Endodermal cell (in vitro differentiated cells): ENCODE data around the gene CSNK2A1. TPM values are rescaled to one million over a fixed set of nuclear protein-coding genes. Genes with fewer than 3 reads are reported as not detected.

Source experiments
- DNase-seq: peaks from one replicate; pipeline ENCODE4 v3.0.0-alpha.2; 2017
- H3K27ac ChIP-seq: 2 replicates; pipeline ENCODE4 v1.5.1; 2013; ENCODE audit warnings: mild to moderate bottlenecking, low read depth, low read length, moderate library complexity
- H3K27me3 ChIP-seq: 2 replicates; pipeline ENCODE4 v1.6.1; 2013; ENCODE audit warnings: mild to moderate bottlenecking, low read length, moderate library complexity; ENCODE audit not compliant: insufficient read depth, control insufficient read depth, poor library complexity, severe bottlenecking
- H3K36me3 ChIP-seq: 2 replicates; pipeline ENCODE4 v1.7.0; 2013; ENCODE audit warnings: mild to moderate bottlenecking, low read length, moderate library complexity; ENCODE audit not compliant: control insufficient read depth, insufficient read depth
- H3K4me1 ChIP-seq: one replicate; pipeline ENCODE4 v1.7.0; 2013; ENCODE audit warnings: low read length; ENCODE audit not compliant: control insufficient read depth, insufficient read depth
- H3K4me3 ChIP-seq: 2 replicates; pipeline ENCODE4 v1.5.1; 2013; ENCODE audit warnings: mild to moderate bottlenecking, low read length, moderate library complexity
- H3K9ac ChIP-seq: 2 replicates; pipeline ENCODE4 v1.6.1; 2013; ENCODE audit warnings: mild to moderate bottlenecking, low read length, moderate library complexity; ENCODE audit not compliant: poor library complexity, severe bottlenecking; ENCODE audit errors: extremely low read depth
- H3K9me3 ChIP-seq: 2 replicates; pipeline ENCODE4 v1.6.1; 2013; ENCODE audit warnings: mild to moderate bottlenecking, low read length, moderate library complexity; ENCODE audit not compliant: control insufficient read depth
- H3K27ac Mint-ChIP-seq: 2 replicates; pipeline ENCODE4 v1.8.0; 2020; ENCODE audit warnings: mixed read lengths
- H3K27me3 Mint-ChIP-seq: 2 replicates; pipeline ENCODE4 v1.8.0; 2021; ENCODE audit warnings: mild to moderate bottlenecking, mixed read lengths; ENCODE audit not compliant: insufficient read depth
- H3K36me3 Mint-ChIP-seq: 2 replicates; pipeline ENCODE4 v1.8.0; 2020; ENCODE audit warnings: low read depth, mixed read lengths
- H3K4me1 Mint-ChIP-seq: 2 replicates; pipeline ENCODE4 v1.8.0; 2020; ENCODE audit warnings: mixed read lengths
- H3K4me3 Mint-ChIP-seq: 2 replicates; pipeline ENCODE4 v1.8.0; 2020; ENCODE audit warnings: mild to moderate bottlenecking, moderate library complexity, mixed read lengths
- H3K9me3 Mint-ChIP-seq: 2 replicates; pipeline ENCODE4 v1.8.0; 2020; ENCODE audit warnings: mild to moderate bottlenecking, mixed read lengths
- WGBS, 2 experiments: methylation state at CpG; one replicate each; pipeline versions ENCODE4 v1.1.5 to v1.1.7; 2013; ENCODE audit warnings: missing lambda C conversion rate in 2 of 2, mixed read lengths in 1 of 2; ENCODE audit not compliant: insufficient coverage in 1 of 2, insufficient read length in 1 of 2; 5-methylcytosine and 5-hydroxymethylcytosine counted together
- total RNA-seq, 2 donors: library from RNA; stranded (reverse); fragmentation: NEBNext Ultra II Directional in 1 of 2; extraction: Animal tissue kit (Norgen Biotek cat#: 25700) in 1 of 2; gene quantifications; 2 replicates in 1 of 2; 3 replicates in 1 of 2; pipeline ENCODE4 v1.2.1, GENCODE V29; 2021
- TF ChIP-seq, protein P1 (sequence below): fragments of 200-600 bp; sonication (generic); conservative IDR thresholded peaks from 2 replicates; pipeline ENCODE4 v1.5.0; 2021; ENCODE audit warnings: antibody characterized with exemption, mild to moderate bottlenecking

CSNK2A1 gene
- total RNA-seq, 2 donors from 2014 or later: 202 to 239 TPM

GRCh38 chr20:435558-435957 is 108.0 kb downstream of the CSNK2A1 start:
- Mint-ChIP-seq H3K27ac (no peak overlapping the region), H3K9me3 (no peaks in the 10 kb centered on the region), H3K4me1 (peaks cover 8% of the 10 kb centered on the region), H3K4me3 (no peak overlapping the region), H3K36me3 (peaks cover 60% of the 10 kb centered on the region), H3K27me3 (no peaks in the 10 kb centered on the region)
- no peak for DNase-seq
- no peak overlapping the region for H3K9ac ChIP-seq
- no peak overlapping the region for H3K27ac ChIP-seq
- H3K9me3 ChIP-seq: no peaks in the 10 kb centered on the region
- H3K4me1 ChIP-seq: no peaks in the 10 kb centered on the region
- 92 to 96% methylated on average over 7 of the region's 7 CpGs for WGBS, 2 experiments
- H3K36me3 ChIP-seq: peaks cover 58% of the 10 kb centered on the region
- H3K4me3 ChIP-seq: no peak overlapping the region
- no peaks in the 10 kb centered on the region for H3K27me3 ChIP-seq
- TF ChIP-seq, protein P1, sequence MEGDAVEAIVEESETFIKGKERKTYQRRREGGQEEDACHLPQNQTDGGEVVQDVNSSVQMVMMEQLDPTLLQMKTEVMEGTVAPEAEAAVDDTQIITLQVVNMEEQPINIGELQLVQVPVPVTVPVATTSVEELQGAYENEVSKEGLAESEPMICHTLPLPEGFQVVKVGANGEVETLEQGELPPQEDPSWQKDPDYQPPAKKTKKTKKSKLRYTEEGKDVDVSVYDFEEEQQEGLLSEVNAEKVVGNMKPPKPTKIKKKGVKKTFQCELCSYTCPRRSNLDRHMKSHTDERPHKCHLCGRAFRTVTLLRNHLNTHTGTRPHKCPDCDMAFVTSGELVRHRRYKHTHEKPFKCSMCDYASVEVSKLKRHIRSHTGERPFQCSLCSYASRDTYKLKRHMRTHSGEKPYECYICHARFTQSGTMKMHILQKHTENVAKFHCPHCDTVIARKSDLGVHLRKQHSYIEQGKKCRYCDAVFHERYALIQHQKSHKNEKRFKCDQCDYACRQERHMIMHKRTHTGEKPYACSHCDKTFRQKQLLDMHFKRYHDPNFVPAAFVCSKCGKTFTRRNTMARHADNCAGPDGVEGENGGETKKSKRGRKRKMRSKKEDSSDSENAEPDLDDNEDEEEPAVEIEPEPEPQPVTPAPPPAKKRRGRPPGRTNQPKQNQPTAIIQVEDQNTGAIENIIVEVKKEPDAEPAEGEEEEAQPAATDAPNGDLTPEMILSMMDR: no peak

DNA sequence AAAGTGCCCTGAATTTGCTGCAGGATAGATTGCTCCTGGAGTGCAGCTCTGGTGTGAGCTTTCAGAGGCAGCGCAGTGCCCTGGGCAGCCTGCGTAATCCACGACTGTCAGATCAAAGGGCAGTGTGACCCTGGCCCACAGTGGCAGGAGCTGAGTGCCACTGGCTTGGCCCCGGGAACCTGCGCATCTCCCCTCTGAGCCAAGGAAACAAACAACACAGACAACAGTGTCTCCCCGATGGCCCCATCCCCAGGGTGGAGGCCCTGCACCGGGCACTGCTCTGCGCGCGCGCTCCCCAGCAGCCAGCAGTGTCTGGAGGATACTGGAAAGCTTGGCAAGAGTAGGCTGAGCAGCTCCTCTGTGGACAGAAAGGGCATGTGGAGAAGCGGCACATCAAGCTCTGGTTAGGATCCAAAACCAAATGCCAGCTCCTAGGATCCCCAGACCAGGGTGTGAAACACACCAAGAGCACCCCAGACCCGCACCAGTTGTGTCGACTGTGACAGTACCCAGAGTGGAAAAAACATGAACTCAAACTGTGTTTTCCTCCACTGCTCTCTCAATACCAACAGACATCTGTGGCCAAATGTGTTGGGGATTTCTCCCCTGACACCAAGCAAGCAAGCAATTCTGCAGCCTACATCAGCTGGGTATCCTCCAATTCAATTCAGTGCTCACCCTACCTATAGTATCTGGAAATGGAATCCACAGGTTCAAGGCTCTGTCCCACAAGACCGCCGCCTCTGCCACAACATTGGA is 108.8 kb downstream of the CSNK2A1 start:
- H3K27ac ChIP-seq: peak overlapping the region; percentile 53
- TF ChIP-seq, protein P1: no peak
- 82 to 89% methylated on average over 11 to 16 of the region's 16 CpGs for WGBS, 2 experiments
- Mint-ChIP-seq H3K4me3 (no peak overlapping the region), H3K27me3 (no peaks in the 10 kb centered on the region), H3K4me1 (peaks cover 8% of the 10 kb centered on the region), H3K9me3 (no peaks in the 10 kb centered on the region), H3K36me3 (peaks cover 60% of the 10 kb centered on the region), H3K27ac (peak overlapping the region; percentile 80)
- peaks cover 51% of the 10 kb centered on the region for H3K36me3 ChIP-seq
- DNase-seq: peak; percentile 62
- H3K9me3 ChIP-seq: no peaks in the 10 kb centered on the region
- no peak overlapping the region for H3K9ac ChIP-seq
- H3K27me3 ChIP-seq: no peaks in the 10 kb centered on the region
- H3K4me1 ChIP-seq: no peaks in the 10 kb centered on the region
- no peak overlapping the region for H3K4me3 ChIP-seq

- H3K4me3 ChIP-seq: no peak overlapping the region
- Mint-ChIP-seq H3K4me1 (peaks cover 8% of the 10 kb centered on the region), H3K27me3 (no peaks in the 10 kb centered on the region), H3K9me3 (no peaks in the 10 kb centered on the region), H3K4me3 (no peak overlapping the region), H3K27ac (peak overlapping the region; percentile 80), H3K36me3 (peaks cover 57% of the 10 kb centered on the region)
- no peak overlapping the region for H3K9ac ChIP-seq
- peak; percentile 78 for DNase-seq
- no peaks in the 10 kb centered on the region for H3K9me3 ChIP-seq
- 64% methylated on average over 11 of the region's 11 CpGs; no CpG with 5 or more reads in 1 of the 2 experiments for whole genome bisulfite sequencing, 2 experiments
- TF ChIP-seq, protein P1: no peak
- peaks cover 45% of the 10 kb centered on the region for H3K36me3 ChIP-seq
- peak overlapping the region; percentile 53 for H3K27ac ChIP-seq
- no peaks in the 10 kb centered on the region for H3K4me1 ChIP-seq
- no peaks in the 10 kb centered on the region for H3K27me3 ChIP-seq
These were observed 109.4 kb downstream of the CSNK2A1 start for GRCh38 chr20:434221-434620.
